HCT116 (cell line): ENCODE results near the gene APOH. TPM values are rescaled to one million over a fixed set of nuclear protein-coding genes. Genes with fewer than 3 reads are reported as not detected.
A peak's percentile ranks its signal among the peaks of the same experiment; 100 is the strongest.

Experiments
- ATAC-seq: fragments of 200-7000 bp; cut with Tn5 transposase; 2 replicates; pipeline ENCODE4 v1.9.1; 2020; ENCODE audit warnings: mild to moderate bottlenecking, moderate library complexity
- BruUV-seq: library from RNA; stranded (reverse); fragments of 400-500 nt; replicated peaks from 2 replicates; lab custom pipeline; 2021; lab: Mats Ljungman, UMichigan
- CTCF ChIA-PET: fragments of 300-600 bp; sonication (Branson Sonifier 250); formaldehyde crosslinking; loops from one replicate; lab custom pipeline; 2021; ENCODE audit warnings: antibody characterized with exemption; lab: Charles Lee
- POLR2A ChIA-PET: fragments of 300-600, 350-600 bp; sonication (Branson Sonifier 250); formaldehyde crosslinking; loops from one replicate; lab custom pipeline; 2021; ENCODE audit warnings: antibody characterized with exemption; lab: Charles Lee
- RAD21 ChIA-PET, 2 experiments: fragments of 300-600 bp; sonication (Branson Sonifier 250); formaldehyde crosslinking; loops; one replicate each; lab custom pipeline; 2023; ENCODE audit warnings: low total read pairs in 2 of 2; ENCODE audit not compliant: uncharacterized antibody in 2 of 2, unreplicated experiment in 2 of 2, low non-redundant PET in 1 of 2; lab: Charles Lee
- DNase-seq: peaks from one replicate; pipeline ENCODE4 v3.0.0-alpha.2; 2010; ENCODE audit warnings: low read depth, low spot score
- H2AFZ ChIP-seq: fragments of 200-600 bp; shearing (Covaris generic), sonication (generic); 2 replicates; pipeline ENCODE4 v1.6.1; 2017; ENCODE audit warnings: low read depth, mixed run types, mixed read lengths, antibody characterized with exemption, low read length; ENCODE audit not compliant: poor library complexity, severe bottlenecking
- H3K27ac ChIP-seq: 2 replicates; pipeline ENCODE4 v1.5.1; 2012; ENCODE audit warnings: low read depth, low read length
- H3K27me3 ChIP-seq: fragments of 200-600 bp; sonication (generic); 2 replicates; pipeline ENCODE4 v1.6.1; 2016; ENCODE audit warnings: mixed run types, low read length, mixed read lengths; ENCODE audit not compliant: insufficient read depth
- H3K36me3 ChIP-seq, 2 experiments: fragments of 200-500 bp in 1 of 2; fragments of 200-600 bp in 1 of 2; sonication (Bioruptor generic) in 1 of 2; sonication (generic) in 1 of 2; 2 replicates each; pipeline versions ENCODE4 v1.5.1 to v1.6.1; 2014 to 2016; ENCODE audit warnings: low read length in 2 of 2, inconsistent platforms in 1 of 2, mixed read lengths in 1 of 2, mixed run types in 1 of 2; ENCODE audit not compliant: insufficient read depth in 2 of 2, control insufficient read depth in 1 of 2
- H3K4me1 ChIP-seq, 2 experiments: fragments of 200-600 bp in 1 of 2; sonication (generic) in 1 of 2; 2 replicates each; pipeline versions ENCODE4 v1.5.1 to v1.6.1; 2012 to 2017; ENCODE audit warnings: low read length in 2 of 2, inconsistent platforms in 1 of 2, mild to moderate bottlenecking in 1 of 2, mixed read lengths in 1 of 2, mixed run types in 1 of 2, moderate library complexity in 1 of 2; ENCODE audit not compliant: insufficient read depth in 2 of 2, control insufficient read depth in 1 of 2
- H3K4me2 ChIP-seq: fragments of 200-600 bp; sonication (generic); 2 replicates; pipeline ENCODE4 v1.6.1; 2017; ENCODE audit warnings: mixed run types, low read length, mixed read lengths
- H3K4me3 ChIP-seq, 2 experiments: fragments of 200-600 bp in 1 of 2; sonication (generic) in 1 of 2; replicated peaks in 1 of 2; 2 replicates each; pipeline ENCODE4 v1.5.1; 2011 to 2016; ENCODE audit warnings: low read length in 2 of 2, control low read depth in 1 of 2, low read depth in 1 of 2, mild to moderate bottlenecking in 1 of 2, mixed read lengths in 1 of 2, mixed run types in 1 of 2
- H3K79me2 ChIP-seq: fragments of 200-600 bp; sonication (generic); 2 replicates; pipeline ENCODE4 v1.6.1; 2017; ENCODE audit warnings: mild to moderate bottlenecking, mixed run types, low read length, moderate library complexity, mixed read lengths; ENCODE audit not compliant: insufficient read depth
- H3K9ac ChIP-seq: fragments of 200-600 bp; sonication (generic); 2 replicates; pipeline ENCODE4 v1.6.1; 2016; ENCODE audit warnings: low read length, mixed read lengths
- H3K9me2 ChIP-seq: fragments of 200-600 bp; sonication (generic), shearing (Covaris generic); 2 replicates; pipeline ENCODE4 v1.6.1; 2017; ENCODE audit warnings: mixed run types, mild to moderate bottlenecking, moderate library complexity; ENCODE audit not compliant: insufficient read depth
- H3K9me3 ChIP-seq, 2 experiments: fragments of 200-500 bp in 1 of 2; fragments of 200-600 bp in 1 of 2; sonication (Bioruptor generic) in 1 of 2; sonication (generic) in 1 of 2; 2 replicates each; pipeline ENCODE4 v1.6.1; 2014 to 2017; ENCODE audit warnings: low read length in 2 of 2, mixed read lengths in 2 of 2, inconsistent platforms in 1 of 2, low read depth in 1 of 2, mild to moderate bottlenecking in 1 of 2, mixed run types in 1 of 2, moderate library complexity in 1 of 2; ENCODE audit not compliant: control insufficient read depth in 1 of 2, insufficient read depth in 1 of 2
- H4K20me1 ChIP-seq: fragments of 200-600 bp; sonication (generic), shearing (Covaris generic); 2 replicates; pipeline ENCODE4 v1.6.1; 2017; ENCODE audit warnings: mixed run types, mild to moderate bottlenecking, moderate library complexity; ENCODE audit not compliant: insufficient read depth
- ATF3 ChIP-seq: IDR thresholded peaks from 2 replicates; pipeline ENCODE4 v1.6.1; 2012
- CBX3 ChIP-seq: IDR thresholded peaks from 2 replicates; pipeline ENCODE4 v1.6.1; 2012; ENCODE audit warnings: low read depth
- CEBPB ChIP-seq: IDR thresholded peaks from 2 replicates; pipeline ENCODE4 v1.6.1; 2012; ENCODE audit warnings: low read depth
- ELF1 ChIP-seq: IDR thresholded peaks from 2 replicates; pipeline ENCODE4 v1.6.1; 2012; ENCODE audit warnings: low read depth, borderline replicate concordance
- EZH2 ChIP-seq: fragments of 200-600 bp; sonication (generic); IDR thresholded peaks from 2 replicates; pipeline ENCODE4 v1.6.1; 2017; ENCODE audit warnings: antibody characterized with exemption, mixed run types
- EZH2phosphoT487 ChIP-seq: fragments of 200-600 bp; IDR thresholded peaks from 2 replicates; pipeline ENCODE4 v1.6.1; 2018; ENCODE audit warnings: antibody characterized with exemption, borderline replicate concordance
- FOSL1 ChIP-seq: IDR thresholded peaks from 2 replicates; pipeline ENCODE4 v1.6.1; 2012; ENCODE audit warnings: low read depth
- POLR2AphosphoS5 ChIP-seq: IDR thresholded peaks from 2 replicates; pipeline ENCODE4 v1.6.1; 2011; ENCODE audit warnings: mild to moderate bottlenecking, low read depth, low read length, moderate library complexity
- RAD21 ChIP-seq: IDR thresholded peaks from 2 replicates; pipeline ENCODE4 v1.6.1; 2012; ENCODE audit warnings: low read depth, mild to moderate bottlenecking
- SP1 ChIP-seq: IDR thresholded peaks from 2 replicates; pipeline ENCODE4 v1.6.1; 2012; ENCODE audit warnings: low read depth
- YY1 ChIP-seq: IDR thresholded peaks from 2 replicates; pipeline ENCODE4 v1.6.1; 2011; ENCODE audit warnings: low read length, low read depth, moderate library complexity, mild to moderate bottlenecking; ENCODE audit not compliant: insufficient replicate concordance; ENCODE audit errors: extremely low read depth
- ZFX ChIP-seq: fragments of 450-650 bp; IDR thresholded peaks from 2 replicates; pipeline ENCODE4 v1.6.1; 2017
- intact Hi-C: fragments of 100-400 bp; cut with micrococcal nuclease; formaldehyde crosslinking; loops from 2 replicates; pipeline ENCODE4 v1.10.0; 2022
- total RNA-seq: library from RNA; stranded (reverse); gene quantifications from one replicate; pipeline ENCODE4 v1.2.1, GENCODE V29; 2021; ENCODE audit not compliant: unreplicated experiment

Gene APOH
- total RNA-seq, 1 experiment from 2014 or later, result 1.7 TPM

GRCh38 chr17:66191593-66192377 lies 37.4 kb downstream of the APOH start, which contains the start of gene CEP112 (continued):
- TF ChIP-seq EZH2phosphoT487 (no peak), ZFX (peak; percentile 91), YY1 (no peak)
- TF ChIP-seq, all 23 proteins: peak for 5

GRCh38 chr17:66190738-66191592 lies 38.2 kb downstream of the APOH start:
- peak overlapping the region; percentile 74 for H2AFZ ChIP-seq
- ChIA-PET RAD21 (no interaction called here), POLR2A (interaction anchor here (0.5 to 0.9 kb wide), 2 partner anchors 9 to 151 kb away, joined by 3 read pairs; no protein-coding TSS in a partner anchor), CTCF (interaction anchor here (1.0 kb wide), 1 partner anchor 959 kb away, joined by 3 read pairs; no protein-coding TSS in a partner anchor)
- no peaks in the 10 kb centered on the region for H3K9me2 ChIP-seq
- no peaks in the 10 kb centered on the region for H4K20me1 ChIP-seq
- H3K79me2 ChIP-seq, result no peaks in the 10 kb centered on the region
- ATAC-seq, result peak; percentile 24; the same call in 1 of the 2 replicates
- H3K36me3 ChIP-seq, result no peaks in the 10 kb centered on the region
- H3K4me2 ChIP-seq, result peak overlapping the region; percentile 90
- H3K27me3 ChIP-seq, result no peaks in the 10 kb centered on the region
- H3K9me3 ChIP-seq, result no peaks in the 10 kb centered on the region
- peaks cover 9 to 18% of the 10 kb centered on the region in 2 experiments; a peak in 3 of 4 replicates for H3K4me1 ChIP-seq
- no peak for DNase-seq
- TF ChIP-seq ELF1 (no peak), RAD21 (no peak), POLR2AphosphoS5 (no peak), ATF3 (no peak), EZH2phosphoT487 (no peak), EZH2 (no peak), CBX3 (no peak), SP1 (no peak), FOSL1 (no peak), CEBPB (no peak)
- TSS peak; percentile 64 for BruUV-seq
- peak overlapping the region; percentile 78 for H3K9ac ChIP-seq
- H3K27ac ChIP-seq, result peak overlapping the region; percentile 64
- intact Hi-C loops, result no loop called here
- H3K4me3 ChIP-seq, result peak overlapping the region; percentile 65 to 91
